Chondrocyte (in vitro differentiated cells): ENCODE measurements around the gene IQCH. TPM values are rescaled to one million over a fixed set of nuclear protein-coding genes. Genes with fewer than 3 reads are reported as not detected.

Experiments used
- DNase-seq: peaks from one replicate; pipeline ENCODE4 v3.0.0; 2021; ENCODE audit warnings: mixed read lengths, low spot score
- H3K27ac Mint-ChIP-seq: one replicate; pipeline ENCODE4 v1.8.0; 2021; ENCODE audit warnings: mild to moderate bottlenecking, moderate library complexity, mixed read lengths; ENCODE audit not compliant: unreplicated experiment
- H3K27me3 Mint-ChIP-seq: 2 replicates; pipeline ENCODE4 v1.8.0; 2021; ENCODE audit warnings: low read depth, mixed read lengths
- H3K36me3 Mint-ChIP-seq: 2 replicates; pipeline ENCODE4 v1.8.0; 2021; ENCODE audit warnings: low read depth, mixed read lengths
- H3K4me1 Mint-ChIP-seq: 2 replicates; pipeline ENCODE4 v1.8.0; 2021; ENCODE audit warnings: low read depth, mild to moderate bottlenecking, mixed read lengths
- H3K4me3 Mint-ChIP-seq: one replicate; pipeline ENCODE4 v1.8.0; 2021; ENCODE audit warnings: mild to moderate bottlenecking, moderate library complexity, mixed read lengths; ENCODE audit not compliant: unreplicated experiment
- H3K9me3 Mint-ChIP-seq: 2 replicates; pipeline ENCODE4 v1.8.0; 2021; ENCODE audit warnings: low read depth, mixed read lengths
- CTCF ChIP-seq: fragments of 200-600 bp; sonication (generic); IDR thresholded peaks from 2 replicates; pipeline ENCODE4 v1.5.0; 2021; ENCODE audit warnings: antibody characterized with exemption, mild to moderate bottlenecking, moderate library complexity
- total RNA-seq: library from RNA; stranded (reverse); gene quantifications from 3 replicates; pipeline ENCODE4 v1.2.1, GENCODE V29; 2021

IQCH gene
- total RNA-seq, 1 donor from 2014 or later = 1.0 TPM

DNA sequence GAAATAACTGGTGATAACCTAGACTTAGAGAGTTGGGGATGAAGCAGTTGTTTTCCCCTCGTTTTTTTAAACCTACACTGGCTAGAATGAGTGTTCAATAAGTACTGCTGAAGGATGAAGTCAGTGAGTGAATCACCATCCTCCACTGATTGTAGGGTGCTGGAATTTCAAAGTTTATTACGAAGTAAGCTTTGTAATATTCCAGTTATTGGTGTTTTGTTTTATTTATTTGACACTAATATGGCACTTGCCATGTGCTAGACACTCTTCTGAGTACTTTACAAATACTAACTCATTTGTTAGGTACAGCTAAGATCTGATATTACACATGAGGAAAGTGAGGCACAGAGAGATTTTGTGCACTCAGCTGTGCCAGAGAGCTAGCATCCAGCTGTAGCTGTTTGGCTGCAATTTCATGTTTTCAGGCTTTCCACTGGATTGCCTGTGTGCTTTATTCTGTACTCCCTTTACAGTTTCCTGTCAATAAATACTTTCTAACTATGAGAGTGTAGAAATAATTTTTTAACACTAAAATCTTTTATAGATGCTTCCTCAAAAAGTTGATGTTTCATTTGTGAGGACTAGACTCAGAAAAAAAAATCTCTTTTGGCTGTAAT is 293.8 kb downstream of the IQCH start:
- H3K9me3 Mint-ChIP-seq = no peaks in the 10 kb centered on the region
- H3K4me1 Mint-ChIP-seq = peaks cover 41% of the 10 kb centered on the region
- H3K27me3 Mint-ChIP-seq = no peaks in the 10 kb centered on the region
- no peak overlapping the region for H3K4me3 Mint-ChIP-seq
- peak overlapping the region; percentile 46 for H3K27ac Mint-ChIP-seq
- H3K36me3 Mint-ChIP-seq = peaks cover 2% of the 10 kb centered on the region
- TF ChIP-seq CTCF = no peak
- no peak for DNase-seq

GRCh38 chr15:67548862-67549651 is 294.5 kb downstream of the IQCH start:
- H3K27me3 Mint-ChIP-seq = no peaks in the 10 kb centered on the region
- TF ChIP-seq CTCF = no peak
- no peak for DNase-seq
- H3K9me3 Mint-ChIP-seq = no peaks in the 10 kb centered on the region
- peak overlapping the region; percentile 87 for H3K27ac Mint-ChIP-seq
- peaks cover 34% of the 10 kb centered on the region for H3K4me1 Mint-ChIP-seq
- no peak overlapping the region for H3K4me3 Mint-ChIP-seq
- H3K36me3 Mint-ChIP-seq = peaks cover 2% of the 10 kb centered on the region

DNA sequence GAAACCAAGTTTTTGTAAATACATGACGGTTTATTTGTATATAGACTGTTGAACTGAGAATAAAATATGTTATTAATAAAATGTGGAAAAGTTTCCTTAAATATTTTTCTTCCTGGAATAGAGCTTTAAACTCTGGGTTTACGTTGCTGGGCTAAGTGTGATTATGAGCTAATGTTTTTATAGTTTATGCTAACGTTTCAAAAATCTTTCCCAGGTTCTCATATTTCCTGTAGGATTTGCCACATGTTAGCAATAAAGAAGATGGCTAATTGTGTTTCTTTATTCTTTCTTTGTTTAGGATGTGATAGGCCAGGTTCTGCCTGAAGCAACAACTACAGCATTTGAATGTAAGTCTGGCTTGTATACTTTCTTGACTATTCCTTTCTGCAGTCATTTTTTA is 295.1 kb downstream of the IQCH start:
- H3K36me3 Mint-ChIP-seq = peaks cover 2% of the 10 kb centered on the region
- no peak for TF ChIP-seq CTCF
- H3K9me3 Mint-ChIP-seq = no peaks in the 10 kb centered on the region
- no peaks in the 10 kb centered on the region for H3K27me3 Mint-ChIP-seq
- peaks cover 29% of the 10 kb centered on the region for H3K4me1 Mint-ChIP-seq
- H3K27ac Mint-ChIP-seq = no peak overlapping the region
- no peak overlapping the region for H3K4me3 Mint-ChIP-seq
- no peak for DNase-seq

GRCh38 chr15:67550522-67550921 is 295.9 kb downstream of the IQCH start:
- no peaks in the 10 kb centered on the region for H3K9me3 Mint-ChIP-seq
- no peaks in the 10 kb centered on the region for H3K27me3 Mint-ChIP-seq
- peaks cover 29% of the 10 kb centered on the region for H3K4me1 Mint-ChIP-seq
- H3K36me3 Mint-ChIP-seq = no peaks in the 10 kb centered on the region
- TF ChIP-seq CTCF = no peak
- H3K4me3 Mint-ChIP-seq = no peak overlapping the region
- peak overlapping the region; percentile 68 for H3K27ac Mint-ChIP-seq
- no peak for DNase-seq

DNA sequence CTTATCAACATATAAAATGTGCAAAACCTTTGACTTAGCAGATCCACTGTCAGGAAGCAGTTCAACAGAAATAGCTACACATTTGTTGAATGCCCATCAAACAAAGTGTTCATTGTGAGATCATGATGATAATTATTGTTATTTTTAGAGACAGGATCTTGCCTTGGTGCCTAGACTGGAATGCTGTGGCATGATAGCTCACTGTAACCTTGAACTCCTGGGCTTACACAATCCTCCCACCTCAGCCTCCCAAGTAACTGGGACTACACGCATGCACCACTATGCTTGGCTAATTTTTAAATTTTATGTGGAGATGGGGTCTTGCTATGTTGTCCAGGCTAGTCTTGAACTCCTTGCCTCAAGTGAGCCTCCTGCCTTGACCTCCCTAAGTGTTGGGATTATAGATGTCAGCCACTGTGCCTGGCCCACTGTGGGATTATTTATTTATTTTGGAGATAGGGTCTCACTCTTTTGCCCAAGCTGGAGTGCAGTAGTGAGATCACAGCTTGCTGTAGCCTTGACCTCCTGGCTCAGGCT is 296.7 kb downstream of the IQCH start:
- no peak overlapping the region for H3K27ac Mint-ChIP-seq
- no peaks in the 10 kb centered on the region for H3K9me3 Mint-ChIP-seq
- H3K36me3 Mint-ChIP-seq = peaks cover 2% of the 10 kb centered on the region

More for the DNA sequence above, 296.7 kb downstream of the IQCH start:
- Mint-ChIP-seq H3K27me3 (no peaks in the 10 kb centered on the region), H3K4me3 (no peak overlapping the region), H3K4me1 (peaks cover 29% of the 10 kb centered on the region)
- no peak for DNase-seq
- TF ChIP-seq CTCF = no peak

Other genes starting within 250 kb of the IQCH start
- gene SMAD3, start 189.2 kb upstream of the IQCH start, total RNA-seq = 19.0 to 27.2 TPM (median 23.2 TPM) in 3 replicates
- gene AAGAB, start 125 bp upstream of the IQCH start, total RNA-seq = 30.8 to 32.2 TPM (median 32.0 TPM) in 3 replicates